GM19468 (cell line): ENCODE data around the gene STX10.
"Not testable (repeated sequence)": the region's sequence is repeated elsewhere in the genome, so short reads cannot be mapped to it uniquely, and the experiment has no call there.

Experiments
- ATAC-seq: cut with Tn5 transposase; IDR thresholded peaks from one replicate; pipeline ENCODE4 v1.9.1; 2021; ENCODE audit warnings: mild to moderate bottlenecking, moderate library complexity, moderate number of reproducible peaks; ENCODE audit not compliant: unreplicated experiment; ENCODE audit errors: extremely low read depth

STX10 gene

GRCh38 chr19:13149173-13149627, 975 bp downstream of the STX10 start:
- ATAC-seq, result not testable (repeated sequence)

- ATAC-seq, result no peak
Measured at GRCh38 chr19:13146763-13147563, 3.2 kb downstream of the STX10 start.

DNA sequence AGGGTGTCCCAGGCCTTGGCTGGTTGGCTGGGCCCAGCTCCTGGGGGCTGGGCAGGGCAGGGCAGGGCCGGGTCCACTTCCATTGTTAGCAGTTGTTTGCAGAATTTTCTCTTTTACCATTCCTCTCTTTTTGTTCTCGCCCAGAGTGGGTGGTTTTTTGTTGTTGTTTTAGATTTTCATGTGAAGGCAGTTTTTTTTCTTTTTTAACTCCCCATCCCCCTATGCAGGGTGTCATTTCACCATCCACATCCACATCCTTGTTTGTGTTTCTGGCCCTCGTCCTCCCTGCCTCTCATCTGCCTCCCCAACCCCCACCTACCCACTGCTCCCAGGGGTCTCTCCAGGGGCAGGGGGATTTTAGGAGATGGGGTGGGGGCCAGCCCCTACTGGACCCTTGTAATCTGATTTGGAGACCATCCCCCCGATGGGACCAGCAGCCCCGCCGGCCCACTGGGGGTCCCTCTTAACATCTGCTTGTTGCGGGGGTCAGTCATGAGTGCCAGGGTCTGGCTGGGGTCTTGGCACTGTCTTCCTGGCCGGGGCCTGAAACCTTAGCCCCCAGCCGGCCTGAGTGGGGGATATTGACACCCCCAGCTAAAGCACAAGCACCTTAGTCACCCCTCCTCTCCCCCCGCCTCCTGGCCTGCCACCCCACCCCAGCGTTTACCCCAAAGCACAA, 10.4 kb downstream of the STX10 start:
- no peak for ATAC-seq

DNA sequence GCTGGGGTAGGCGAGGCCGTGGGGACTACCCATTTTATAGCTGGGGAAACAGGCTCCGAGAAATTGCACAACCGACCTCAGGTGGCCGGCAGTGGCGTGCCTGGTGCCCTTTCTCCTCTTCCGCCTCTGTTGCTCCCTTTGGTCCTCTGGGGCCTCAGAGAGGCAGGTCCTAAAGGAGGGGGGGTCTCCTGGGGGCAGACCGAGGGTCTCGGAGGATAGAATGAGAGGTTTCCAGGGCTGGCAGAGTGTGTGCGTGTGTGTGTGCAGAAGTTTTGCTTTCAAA, 11.3 kb downstream of the STX10 start:
- ATAC-seq, result no peak

DNA sequence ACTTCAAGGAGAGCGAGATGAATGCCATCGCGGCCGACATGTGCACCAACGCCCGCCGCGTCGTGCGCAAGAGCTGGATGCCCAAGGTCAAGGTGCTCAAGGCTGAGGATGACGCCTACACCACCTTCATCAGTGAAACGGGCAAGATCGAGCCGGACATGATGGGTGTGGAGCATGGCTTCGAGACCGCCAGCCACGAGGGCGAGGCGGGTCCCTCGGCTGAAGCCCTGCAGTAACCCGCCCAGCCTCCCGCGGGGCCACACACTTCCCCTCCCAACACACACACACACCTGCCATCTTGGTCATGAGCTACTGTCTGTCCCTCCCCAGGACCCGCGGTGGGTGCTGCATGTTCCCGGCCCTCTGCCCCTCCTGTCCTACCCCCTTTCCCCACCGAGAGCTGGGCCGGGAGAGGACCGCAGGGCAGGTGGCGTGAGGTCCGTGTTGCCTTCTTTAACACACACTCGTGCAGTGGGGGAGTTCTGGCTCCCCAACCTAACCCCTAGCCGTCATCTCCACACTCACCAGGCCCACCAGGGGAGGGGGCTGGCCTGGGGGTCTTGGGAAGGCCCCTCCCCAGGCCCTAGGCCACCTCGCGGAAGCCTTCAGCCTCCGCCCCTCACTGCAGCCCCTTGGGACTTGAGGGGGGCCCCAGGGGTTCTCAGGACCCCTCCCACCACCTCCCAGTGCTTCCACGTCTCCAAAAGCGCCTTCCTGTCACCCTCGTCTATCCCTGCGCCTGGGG, 11.8 kb downstream of the STX10 start:
- ATAC-seq, result no peak

DNA sequence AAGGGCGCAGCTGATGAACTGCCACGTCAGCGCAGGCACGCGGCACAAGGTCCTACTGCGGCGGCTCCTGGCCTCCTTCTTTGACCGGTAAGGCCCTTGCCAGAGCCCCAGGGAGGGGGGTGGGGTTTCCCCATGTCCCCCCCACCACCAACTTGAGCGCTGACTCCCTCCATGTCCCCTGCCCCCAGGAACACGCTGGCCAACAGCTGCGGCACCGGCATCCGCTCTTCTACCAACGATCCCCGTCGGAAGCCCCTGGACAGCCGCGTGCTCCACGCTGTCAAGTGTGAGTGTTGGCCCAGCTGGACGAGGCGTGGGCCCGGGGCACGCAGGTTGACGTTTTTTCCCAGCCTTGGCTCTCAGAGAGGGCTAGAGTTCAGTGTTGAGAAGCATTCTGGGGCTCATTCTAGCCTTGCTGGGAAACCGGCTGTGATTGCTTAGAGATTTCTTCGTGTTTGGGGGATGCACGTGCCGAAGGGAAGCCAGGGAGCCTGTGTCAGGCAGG, 12.8 kb downstream of the STX10 start:
- ATAC-seq, result no peak

DNA sequence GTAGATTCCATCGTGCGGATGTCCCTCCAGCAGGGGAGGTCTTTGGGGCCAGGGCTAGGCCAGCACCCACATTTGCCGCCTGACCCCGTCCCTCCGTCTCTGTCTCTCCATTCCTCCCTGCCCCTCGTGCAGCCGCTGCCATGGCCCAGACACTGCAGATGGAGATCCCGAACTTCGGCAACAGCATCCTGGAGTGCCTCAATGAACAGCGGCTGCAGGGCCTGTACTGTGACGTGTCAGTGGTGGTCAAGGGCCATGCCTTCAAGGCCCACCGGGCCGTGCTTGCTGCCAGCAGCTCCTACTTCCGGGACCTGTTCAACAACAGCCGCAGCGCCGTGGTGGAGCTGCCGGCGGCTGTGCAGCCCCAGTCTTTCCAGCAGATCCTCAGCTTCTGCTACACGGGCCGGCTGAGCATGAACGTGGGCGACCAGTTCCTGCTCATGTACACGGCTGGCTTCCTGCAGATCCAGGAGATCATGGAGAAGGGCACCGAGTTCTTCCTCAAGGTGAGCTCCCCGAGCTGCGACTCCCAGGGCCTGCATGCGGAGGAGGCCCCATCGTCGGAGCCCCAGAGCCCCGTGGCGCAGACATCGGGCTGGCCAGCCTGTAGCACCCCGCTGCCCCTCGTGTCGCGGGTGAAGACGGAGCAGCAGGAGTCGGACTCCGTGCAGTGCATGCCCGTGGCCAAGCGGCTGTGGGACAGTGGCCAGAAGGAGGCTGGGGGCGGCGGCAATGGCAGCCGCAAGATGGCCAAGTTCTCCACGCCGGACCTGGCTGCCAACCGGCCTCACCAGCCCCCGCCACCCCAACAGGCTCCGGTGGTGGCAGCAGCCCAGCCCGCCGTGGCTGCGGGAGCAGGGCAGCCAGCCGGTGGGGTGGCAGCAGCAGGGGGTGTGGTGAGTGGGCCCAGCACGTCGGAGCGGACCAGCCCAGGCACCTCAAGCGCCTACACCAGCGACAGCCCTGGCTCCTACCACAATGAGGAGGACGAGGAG, 14.8 kb downstream of the STX10 start:
- ATAC-seq, result no peak

- ATAC-seq, result no peak
Measured at GRCh38 chr19:13134626-13135025, 15.5 kb downstream of the STX10 start.

DNA sequence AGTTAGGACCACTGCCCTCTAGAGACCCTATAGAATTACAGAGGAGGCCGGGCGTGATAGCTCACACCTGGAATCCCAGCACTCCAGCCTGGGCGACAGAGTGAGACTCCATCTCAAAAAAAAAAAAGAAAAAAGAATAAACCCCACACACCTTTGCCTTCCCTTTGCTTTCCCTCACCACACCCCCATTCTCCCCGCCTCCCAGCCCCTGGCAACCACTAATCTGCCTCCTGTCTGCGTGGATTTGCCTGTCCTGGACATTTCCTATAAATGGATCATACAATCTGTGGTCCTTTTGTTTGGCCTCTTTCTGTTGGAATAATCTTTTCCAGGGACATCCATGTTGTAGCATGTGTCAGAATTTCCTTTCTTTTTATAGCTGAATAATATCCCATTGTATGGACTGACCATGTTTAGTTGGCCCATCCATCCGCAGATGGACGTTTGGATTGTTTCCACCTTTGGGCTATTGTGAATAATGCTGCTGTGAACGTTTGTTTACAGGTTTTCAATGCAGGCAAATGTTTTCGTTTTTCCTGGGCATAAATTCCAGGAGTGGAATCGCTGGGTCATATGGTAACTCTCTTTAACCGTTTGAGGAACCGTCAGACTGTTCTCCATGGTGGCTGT, 16.8 kb downstream of the STX10 start:
- no peak for ATAC-seq

- no peak for ATAC-seq
Measured at GRCh38 chr19:13132471-13133180, 17.5 kb downstream of the STX10 start.

DNA sequence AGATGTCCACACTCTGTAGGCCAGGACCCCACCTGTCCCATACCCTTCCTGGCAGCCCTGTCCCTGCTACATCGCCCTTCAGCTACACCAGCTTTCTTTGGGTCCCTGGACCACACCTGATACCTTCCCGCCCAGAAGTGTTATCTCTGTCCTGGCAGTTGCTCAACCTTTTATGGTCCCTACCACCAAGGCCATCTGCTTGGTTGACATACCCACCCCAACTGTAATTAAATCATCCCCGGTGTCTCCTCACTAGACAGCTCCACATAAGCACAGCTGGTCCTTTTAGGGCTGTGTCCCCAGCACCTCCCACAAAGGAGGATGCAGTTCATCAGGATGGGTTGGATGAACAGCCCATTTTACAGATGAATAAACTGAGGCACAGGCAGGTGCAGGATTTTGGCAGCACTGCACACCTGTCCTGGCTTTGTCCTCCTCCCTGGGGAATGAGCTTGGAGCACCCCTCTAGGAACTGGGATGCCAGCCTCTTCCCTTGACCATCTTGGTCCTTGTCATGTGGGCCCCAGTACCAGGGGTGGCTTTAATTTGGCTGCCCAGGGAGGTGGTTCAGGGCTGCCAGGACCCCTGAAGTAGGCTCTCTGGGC, 19.2 kb downstream of the STX10 start:
- no peak for ATAC-seq

GRCh38 chr19:13129384-13129783, 20.8 kb downstream of the STX10 start:
- no peak for ATAC-seq

GRCh38 chr19:13128583-13128982, 21.6 kb downstream of the STX10 start:
- no peak for ATAC-seq

DNA sequence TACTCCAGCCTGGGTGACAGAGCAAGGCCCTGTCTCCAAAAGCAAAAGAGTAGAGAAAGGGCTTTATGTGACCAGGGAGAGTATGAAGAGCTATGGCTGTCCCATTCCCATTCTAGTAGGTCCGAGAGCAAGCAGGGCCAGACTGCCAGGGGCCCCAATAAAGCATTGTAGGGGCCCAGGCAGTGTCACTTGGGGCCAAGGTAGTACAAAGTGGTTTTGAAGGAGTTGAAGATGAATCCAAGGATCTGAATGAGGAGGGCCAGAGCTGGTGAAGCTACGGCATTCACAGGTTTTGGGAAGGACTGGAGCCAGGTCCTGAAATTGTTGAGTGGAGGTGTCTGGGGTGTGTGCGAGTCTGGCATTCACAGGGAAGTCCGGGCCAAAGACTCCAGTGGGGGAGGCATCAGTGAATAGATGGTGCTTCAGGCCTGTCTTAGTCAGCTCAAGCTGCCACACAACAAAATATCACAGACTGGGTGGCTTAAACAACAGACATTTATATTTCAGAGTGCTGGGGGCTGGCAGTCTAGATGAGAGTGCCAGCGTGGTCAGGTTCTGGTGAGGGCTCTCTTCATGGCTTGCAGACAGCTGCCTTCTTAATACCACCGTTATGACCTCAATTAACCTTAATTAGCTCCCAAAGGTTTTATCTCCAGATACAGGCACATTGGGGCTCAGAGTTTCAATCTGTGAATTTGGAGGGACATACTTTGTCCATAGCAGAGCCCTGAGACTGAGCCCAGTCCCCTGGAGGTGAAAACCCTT, 22.2 kb downstream of the STX10 start:
- no peak for ATAC-seq

- ATAC-seq, result no peak
Measured at GRCh38 chr19:13127051-13127450, 23.1 kb downstream of the STX10 start.

GRCh38 chr19:13122980-13123957, 26.9 kb downstream of the STX10 start:
- no peak for ATAC-seq
